Astrocyte (in vitro differentiated cells and primary cell): ENCODE results near the gene TLCD5.

ENCODE experiments used
- CTCF ChIP-seq: IDR thresholded peaks from 2 replicates; pipeline ENCODE4 v1.5.1; 2011; ENCODE audit warnings: low read depth, mild to moderate bottlenecking, inconsistent platforms, low read length, moderate library complexity; ENCODE audit not compliant: insufficient read depth
- EZH2 ChIP-seq: IDR thresholded peaks from 2 replicates; pipeline ENCODE4 v1.6.1; 2012; ENCODE audit warnings: mild to moderate bottlenecking, low read length, inconsistent platforms; ENCODE audit not compliant: insufficient read depth

- TF ChIP-seq CTCF: no peak
- no peak for TF ChIP-seq EZH2
Measured at GRCh38 chr11:120372296-120372695, 47.2 kb downstream of the TLCD5 start.
